HepG2 (cell line): ENCODE measurements around the gene KCNE4. TPM values are rescaled to one million over a fixed set of nuclear protein-coding genes. Genes with fewer than 3 reads are reported as not detected.

ENCODE experiments used
- ATAC-seq: fragments of 200-7000 bp; cut with Tn5 transposase; 3 replicates; pipeline ENCODE4 v1.9.1; 2020; ENCODE audit warnings: mild to moderate bottlenecking, moderate library complexity
- BruUV-seq: library from RNA; stranded (reverse); fragments of 400-500 nt; replicated peaks from 2 replicates; lab custom pipeline; 2021; lab: Mats Ljungman, UMichigan
- CTCF ChIA-PET: fragments of 300-600 bp; formaldehyde crosslinking; extraction: SDS; loops from one replicate; lab custom pipeline; 2021; ENCODE audit warnings: low total read pairs, inconsistent platforms, low intra/inter-chr PET ratio; lab: Yijun Ruan, JAX
- POLR2A ChIA-PET: fragments of 350-600 bp; sonication (Branson Sonifier 250); formaldehyde crosslinking; loops from one replicate; lab custom pipeline; 2020; ENCODE audit warnings: antibody characterized with exemption, inconsistent platforms; lab: Yijun Ruan, JAX
- DNase-seq: peaks from one replicate; pipeline ENCODE4 v3.0.0-alpha.2; 2015; ENCODE audit warnings: low spot score
- FAIRE-seq: peaks from 3 replicates; lab custom pipeline; 2011; peaks lifted over from hg19 to GRCh38; lab: Jason Lieb, UNC
- H2AFZ ChIP-seq: one replicate; pipeline ENCODE4 v1.6.1; 2011; ENCODE audit warnings: low read length, inconsistent platforms
- H3K27ac ChIP-seq: fragments of 300-600 bp; 3 replicates; pipeline ENCODE4 v1.8.0; 2011; ENCODE audit warnings: mixed run types, mild to moderate bottlenecking, mixed read lengths, low read length, inconsistent platforms; ENCODE audit not compliant: insufficient read depth; ENCODE audit errors: extremely low read length
- H3K27me3 ChIP-seq, 2 experiments: fragments of 200-600 bp in 1 of 2; 2 replicates in 1 of 2; 3 replicates in 1 of 2; pipeline versions ENCODE4 v1.6.0 to v1.8.0; 2011; ENCODE audit warnings: low read length in 2 of 2, mild to moderate bottlenecking in 2 of 2, moderate library complexity in 2 of 2, inconsistent platforms in 1 of 2; ENCODE audit not compliant: insufficient read depth in 2 of 2, control insufficient read depth in 1 of 2
- H3K36me3 ChIP-seq, 2 experiments: fragments of 200-600 bp in 1 of 2; replicated peaks in 1 of 2; 2 replicates in 1 of 2; 3 replicates in 1 of 2; pipeline versions ENCODE4 v1.5.1 to v1.8.0; 2011; ENCODE audit warnings: low read length in 2 of 2, inconsistent platforms in 1 of 2; ENCODE audit not compliant: insufficient read depth in 2 of 2, control insufficient read depth in 1 of 2
- H3K4me1 ChIP-seq: 2 replicates; pipeline ENCODE4 v1.5.1; 2012; ENCODE audit warnings: low read length, inconsistent platforms; ENCODE audit not compliant: insufficient read depth
- H3K4me2 ChIP-seq: 2 replicates; pipeline ENCODE4 v1.6.0; 2011; ENCODE audit warnings: low read depth, low read length, inconsistent platforms
- H3K4me3 ChIP-seq, 3 experiments: fragments of 200-600 bp in 1 of 3; sonication (generic), shearing (Covaris generic) in 1 of 3; replicated peaks in 1 of 3; 2 replicates each; pipeline ENCODE4 v1.5.1; 2011 to 2016; ENCODE audit warnings: low read length in 3 of 3, inconsistent platforms in 2 of 3, low read depth in 2 of 3, mild to moderate bottlenecking in 2 of 3, control low read depth in 1 of 3, mixed read lengths in 1 of 3; ENCODE audit not compliant: insufficient read depth in 1 of 3
- H3K79me2 ChIP-seq: one replicate; pipeline ENCODE4 v1.6.1; 2011; ENCODE audit warnings: low read length, inconsistent platforms; ENCODE audit not compliant: insufficient read depth
- H3K9ac ChIP-seq: 2 replicates; pipeline ENCODE4 v1.6.0; 2011; ENCODE audit warnings: mild to moderate bottlenecking, low read depth, low read length, inconsistent platforms; ENCODE audit not compliant: insufficient read depth
- H3K9me3 ChIP-seq: 2 replicates; pipeline ENCODE4 v1.5.1; 2012; ENCODE audit warnings: mild to moderate bottlenecking, low read length
- H4K20me1 ChIP-seq: 2 replicates; pipeline ENCODE4 v1.6.0; 2011; ENCODE audit warnings: inconsistent platforms, mild to moderate bottlenecking, low read length, moderate library complexity; ENCODE audit not compliant: insufficient read depth
- EEA1 ChIP-seq: sonication (generic); formaldehyde crosslinking; IDR thresholded peaks from 2 replicates; pipeline ENCODE4 v1.5.1; 2020; ENCODE audit warnings: mild to moderate bottlenecking, missing genetic modification reagents, borderline replicate concordance
- EHMT2 ChIP-seq: fragments of 200-600 bp; sonication (generic); IDR thresholded peaks from 2 replicates; pipeline ENCODE4 v1.7.0; 2017; ENCODE audit warnings: antibody characterized with exemption, low read depth, low read length, borderline replicate concordance
- ERF ChIP-seq: IDR thresholded peaks from 2 replicates; pipeline ENCODE4 v1.6.1; 2018; ENCODE audit warnings: missing biosample characterization, missing genetic modification reagents
- MAF1 ChIP-seq: sonication (generic); formaldehyde crosslinking; IDR thresholded peaks from 2 replicates; pipeline ENCODE4 v1.5.0; 2020; ENCODE audit warnings: missing genetic modification reagents, borderline replicate concordance
- POLR2AphosphoS2 ChIP-seq: IDR thresholded peaks from 2 replicates; pipeline ENCODE4 v1.6.1; 2011; ENCODE audit warnings: low read depth, low read length, improper control_type of control experiment
- USF2 ChIP-seq, 2 experiments: sonication (generic) in 1 of 2; formaldehyde crosslinking in 1 of 2; IDR thresholded peaks; 2 replicates each; pipeline versions ENCODE4 v1.5.1 to v1.6.1; 2011 to 2020; ENCODE audit warnings: borderline replicate concordance in 1 of 2, low read depth in 1 of 2, low read length in 1 of 2, mild to moderate bottlenecking in 1 of 2, missing genetic modification reagents in 1 of 2, moderate library complexity in 1 of 2
- XRCC5 ChIP-seq: fragments of 200-400 bp; formaldehyde crosslinking; optimal IDR thresholded peaks from 2 replicates; pipeline ENCODE3; 2017; ENCODE audit warnings: mild to moderate bottlenecking, low read length
- ZFP41 ChIP-seq: sonication (generic); formaldehyde crosslinking; IDR thresholded peaks from 2 replicates; pipeline ENCODE4 v1.4.0; 2020; ENCODE audit warnings: mild to moderate bottlenecking, missing genetic modification reagents, borderline replicate concordance
- ZNF264 ChIP-seq: sonication (generic); formaldehyde crosslinking; IDR thresholded peaks from 2 replicates; pipeline ENCODE4 v1.4.0; 2020; ENCODE audit warnings: missing genetic modification reagents
- ZNF354B ChIP-seq: sonication (generic); formaldehyde crosslinking; IDR thresholded peaks from 2 replicates; pipeline ENCODE4 v1.8.0; 2022; ENCODE audit warnings: mild to moderate bottlenecking, missing genetic modification reagents
- ZNF879 ChIP-seq: sonication (generic); formaldehyde crosslinking; IDR thresholded peaks from 2 replicates; pipeline ENCODE4 v1.8.1; 2023; ENCODE audit warnings: missing genetic modification reagents
- WGBS: methylation state at CpG from one replicate; pipeline ENCODE4 v1.1.6; 2017; ENCODE audit warnings: low lambda C conversion rate; 5-methylcytosine and 5-hydroxymethylcytosine counted together
- in situ Hi-C: cut with HindIII; loops from 2 replicates; pipeline ENCODE4 v1.10.0; 2017; ENCODE audit warnings: low pct_unique_long_range_greater_than_20kb; ENCODE audit not compliant: extremely low pct_ligation_motif_present
- intact Hi-C: fragments of 100-400 bp; cut with micrococcal nuclease; formaldehyde crosslinking; loops from one replicate; pipeline ENCODE4 v1.10.0; 2022; ENCODE audit not compliant: unreplicated experiment
- polyA plus RNA-seq, 8 experiments: library from polyadenylated mRNA; depleted of rRNA in 3 of 8; stranded (reverse) in 7 of 8; unstranded in 1 of 8; fragments of >200 nt; fragmentation: Illumina TruSeq in 4 of 8; extraction: Trizol in 4 of 8; gene quantifications; 2 replicates each; pipeline versions ENCODE4 v1.2.1 to v1.2.3, GENCODE V29; 2011 to 2016; ENCODE audit warnings: low read depth in 4 of 8, missing spikeins in 1 of 8, mixed read lengths in 1 of 8; ENCODE audit not compliant: insufficient read depth in 1 of 8
- total RNA-seq, 5 experiments: library from RNA; depleted of rRNA; stranded (reverse); fragments of >200 nt; fragmentation: Illumina TruSeq; extraction: Trizol; gene quantifications; 2 replicates each; pipeline ENCODE4 v1.2.3, GENCODE V29; 2016; ENCODE audit warnings: low read depth in 1 of 5
- TF ChIP-seq, protein P1 (sequence below): sonication (generic); formaldehyde crosslinking; IDR thresholded peaks from 2 replicates; pipeline ENCODE4 v1.4.0; 2020; ENCODE audit warnings: mild to moderate bottlenecking, missing genetic modification reagents

Gene KCNE4
- total and polyA plus RNA-seq, 2 of the 13 experiments (the other 11 are each of a cell fraction or from before 2014, with no cell fraction given) = not detected

DNA sequence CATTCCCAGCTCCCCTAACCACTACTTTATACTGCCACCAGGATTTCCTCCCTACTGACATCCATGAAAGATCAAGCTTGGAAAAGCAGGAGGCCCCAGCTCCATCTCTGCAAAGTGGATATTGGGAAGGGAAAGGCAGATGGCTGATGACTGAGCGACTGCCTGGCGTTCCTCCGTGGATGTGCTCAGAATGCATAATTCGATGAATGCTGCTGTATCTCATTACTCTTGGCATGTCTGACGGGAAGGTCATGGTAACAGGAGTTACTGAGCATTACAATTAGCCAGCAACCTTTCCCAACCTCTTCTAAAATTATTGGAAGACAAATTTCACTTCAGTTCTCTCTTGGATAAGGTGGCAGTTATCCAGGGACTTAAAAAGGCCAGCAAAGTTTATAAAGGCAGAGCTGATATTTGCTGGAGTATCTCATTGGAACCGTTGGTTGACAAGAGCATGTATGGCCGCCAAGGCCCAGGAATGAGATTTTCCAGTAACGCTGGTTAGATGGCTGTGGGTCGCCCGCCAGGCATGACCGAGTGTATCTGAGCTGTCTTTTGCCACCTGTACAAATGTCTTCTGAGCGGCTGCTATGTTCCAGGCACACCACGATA, 34.5 kb downstream of the KCNE4 start:
- TF ChIP-seq MAF1 = no peak
- no peak for TF ChIP-seq EHMT2
- TF ChIP-seq ZFP41 (CRISPR knock-in tag) = no peak
- TF ChIP-seq USF2 (IDR thresholded peaks at IDR 0.05; ENCODE audit: low read depth, low read length) = no peak
- no peak for TF ChIP-seq USF2 (CRISPR knock-in tag; IDR thresholded peaks at IDR 0.05; ENCODE audit: borderline replicate concordance)
- no peak for TF ChIP-seq EEA1 (CRISPR knock-in tag)
- TF ChIP-seq XRCC5 = no peak
- TF ChIP-seq, protein P1, sequence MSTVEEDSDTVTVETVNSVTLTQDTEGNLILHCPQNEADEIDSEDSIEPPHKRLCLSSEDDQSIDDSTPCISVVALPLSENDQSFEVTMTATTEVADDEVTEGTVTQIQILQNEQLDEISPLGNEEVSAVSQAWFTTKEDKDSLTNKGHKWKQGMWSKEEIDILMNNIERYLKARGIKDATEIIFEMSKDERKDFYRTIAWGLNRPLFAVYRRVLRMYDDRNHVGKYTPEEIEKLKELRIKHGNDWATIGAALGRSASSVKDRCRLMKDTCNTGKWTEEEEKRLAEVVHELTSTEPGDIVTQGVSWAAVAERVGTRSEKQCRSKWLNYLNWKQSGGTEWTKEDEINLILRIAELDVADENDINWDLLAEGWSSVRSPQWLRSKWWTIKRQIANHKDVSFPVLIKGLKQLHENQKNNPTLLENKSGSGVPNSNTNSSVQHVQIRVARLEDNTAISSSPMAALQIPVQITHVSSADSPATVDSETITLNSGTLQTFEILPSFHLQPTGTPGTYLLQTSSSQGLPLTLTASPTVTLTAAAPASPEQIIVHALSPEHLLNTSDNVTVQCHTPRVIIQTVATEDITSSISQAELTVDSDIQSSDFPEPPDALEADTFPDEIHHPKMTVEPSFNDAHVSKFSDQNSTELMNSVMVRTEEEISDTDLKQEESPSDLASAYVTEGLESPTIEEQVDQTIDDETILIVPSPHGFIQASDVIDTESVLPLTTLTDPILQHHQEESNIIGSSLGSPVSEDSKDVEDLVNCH (CRISPR knock-in tag) = no peak
- TF ChIP-seq ZNF264 = no peak
- TF ChIP-seq ERF = no peak
- no peak for TF ChIP-seq ZNF354B (CRISPR knock-in tag)
- no peak for TF ChIP-seq POLR2AphosphoS2
- TF ChIP-seq ZNF879 (CRISPR knock-in tag) = no peak
- Histone ChIP-seq H3K27ac (no peak overlapping the region), H3K36me3 (no peaks in the 10 kb centered on the region), H3K4me2 (no peak overlapping the region), H3K79me2 (no peaks in the 10 kb centered on the region), H3K9me3 (no peaks in the 10 kb centered on the region), H3K9ac (no peak overlapping the region), H3K27me3 (peaks cover 0 to 11% of the 10 kb centered on the region in 2 experiments; a peak in 4 of 5 replicates), H4K20me1 (no peaks in the 10 kb centered on the region), H2AFZ (no peak overlapping the region), H3K4me1 (no peaks in the 10 kb centered on the region), H3K4me3 (no peak overlapping the region)
- in situ Hi-C loops (loop anchor here (25.0 kb wide), 1 partner anchor 399 kb away; no protein-coding TSS in a partner anchor), intact Hi-C loops (no loop called here)
- CTCF ChIA-PET = no interaction called here
- no peak for DNase-seq
- ATAC-seq = no peak
- no TSS peak for BruUV-seq
- WGBS = 26% methylated on average over 13 of the region's 13 CpGs
- POLR2A ChIA-PET = no interaction called here
- no peak for FAIRE-seq
